Sigmoid colon (tissue), 4 donors: ENCODE data around the gene PEAK1.

Experiments used
- POLR2A ChIP-seq, 2 donors: fragments of 450-650 bp; IDR thresholded peaks; one replicate each; pipeline ENCODE4 v1.6.1; 2016; ENCODE audit warnings: antibody characterized with exemption in 2 of 2, mild to moderate bottlenecking in 2 of 2, moderate library complexity in 2 of 2
- POLR2AphosphoS5 ChIP-seq, 4 donors: sonication (generic); formaldehyde crosslinking; IDR thresholded peaks; one replicate each; pipeline ENCODE4 v1.6.1; 2017; ENCODE audit warnings: antibody characterized with exemption in 4 of 4
- TF ChIP-seq, protein P1 (sequence below), 4 experiments: fragments of 450-650 bp in 3 of 4; fragments of 200-600 bp in 1 of 4; IDR thresholded peaks; one replicate each; pipeline ENCODE4 v1.5.1; 2016 to 2019; ENCODE audit warnings: antibody characterized with exemption in 4 of 4, mild to moderate bottlenecking in 3 of 4, moderate library complexity in 2 of 4

DNA sequence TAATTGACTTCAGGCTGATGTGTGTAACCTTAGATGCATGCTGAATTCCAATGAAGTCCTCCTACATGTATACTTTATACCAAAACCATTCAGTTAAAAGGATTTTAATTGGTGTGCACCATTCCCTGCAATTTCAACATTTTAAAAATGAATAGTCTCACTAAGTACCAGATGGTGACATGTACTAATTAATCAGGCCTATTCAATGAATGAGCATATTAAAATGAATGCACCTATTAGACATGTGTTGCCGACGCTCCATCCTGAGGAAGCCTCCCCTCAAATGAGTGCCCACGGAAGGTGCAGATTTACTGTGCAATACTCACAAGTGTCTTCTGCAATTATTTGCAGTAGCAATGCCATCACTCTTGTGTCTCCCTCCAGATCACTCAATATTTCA, 224.3 kb downstream of the PEAK1 start:
- TF ChIP-seq, protein P1, sequence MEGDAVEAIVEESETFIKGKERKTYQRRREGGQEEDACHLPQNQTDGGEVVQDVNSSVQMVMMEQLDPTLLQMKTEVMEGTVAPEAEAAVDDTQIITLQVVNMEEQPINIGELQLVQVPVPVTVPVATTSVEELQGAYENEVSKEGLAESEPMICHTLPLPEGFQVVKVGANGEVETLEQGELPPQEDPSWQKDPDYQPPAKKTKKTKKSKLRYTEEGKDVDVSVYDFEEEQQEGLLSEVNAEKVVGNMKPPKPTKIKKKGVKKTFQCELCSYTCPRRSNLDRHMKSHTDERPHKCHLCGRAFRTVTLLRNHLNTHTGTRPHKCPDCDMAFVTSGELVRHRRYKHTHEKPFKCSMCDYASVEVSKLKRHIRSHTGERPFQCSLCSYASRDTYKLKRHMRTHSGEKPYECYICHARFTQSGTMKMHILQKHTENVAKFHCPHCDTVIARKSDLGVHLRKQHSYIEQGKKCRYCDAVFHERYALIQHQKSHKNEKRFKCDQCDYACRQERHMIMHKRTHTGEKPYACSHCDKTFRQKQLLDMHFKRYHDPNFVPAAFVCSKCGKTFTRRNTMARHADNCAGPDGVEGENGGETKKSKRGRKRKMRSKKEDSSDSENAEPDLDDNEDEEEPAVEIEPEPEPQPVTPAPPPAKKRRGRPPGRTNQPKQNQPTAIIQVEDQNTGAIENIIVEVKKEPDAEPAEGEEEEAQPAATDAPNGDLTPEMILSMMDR (IDR thresholded peaks at IDR 0.05): no peak
- no peak for TF ChIP-seq POLR2A (IDR thresholded peaks at IDR 0.05)
- no peak for TF ChIP-seq POLR2AphosphoS5 (IDR thresholded peaks at IDR 0.05)
